ENCODE data around the gene DPH2.
A peak's percentile ranks its signal among the peaks of the same experiment; 100 is the strongest.

DPH2 gene

GRCh38 chr1:44008259-44008658 lies 38.4 kb downstream of the DPH2 start:
- no peak for DNase-seq

- peak; percentile 86 for DNase-seq
Observed at GRCh38 chr1:44010935-44011471, 41.2 kb downstream of the DPH2 start.

GRCh38 chr1:44012404-44012803 lies 42.6 kb downstream of the DPH2 start:
- DNase-seq: no peak

GRCh38 chr1:44012941-44013609 lies 43.3 kb downstream of the DPH2 start:
- peak; percentile 46 for DNase-seq

GRCh38 chr1:44013949-44014348 lies 44.1 kb downstream of the DPH2 start:
- no peak for DNase-seq

GRCh38 chr1:44014365-44015104 lies 44.7 kb downstream of the DPH2 start:
- DNase-seq: peak; percentile 24

- no peak for DNase-seq
Observed at GRCh38 chr1:44015206-44015605, 45.4 kb downstream of the DPH2 start.

- DNase-seq: peak; percentile 57
Observed at GRCh38 chr1:44016041-44016889, 46.5 kb downstream of the DPH2 start.

GRCh38 chr1:44016890-44017400 lies 47.1 kb downstream of the DPH2 start:
- DNase-seq: peak; percentile 55

- DNase-seq: peak; percentile 67
Observed at GRCh38 chr1:44019466-44019948, 49.7 kb downstream of the DPH2 start.

- DNase-seq: no peak
Observed at GRCh38 chr1:44020464-44020863, 50.7 kb downstream of the DPH2 start.

- DNase-seq: no peak
Observed at GRCh38 chr1:44021156-44021555, 51.3 kb downstream of the DPH2 start.

- DNase-seq: no peak
Observed at GRCh38 chr1:44021581-44022321, 51.9 kb downstream of the DPH2 start.

All from midbrain (tissue), 1 donor.